HG03108 (cell line): Measurements from ENCODE around the gene AMOTL1.

ENCODE experiments used
- ATAC-seq: cut with Tn5 transposase; IDR thresholded peaks from one replicate; pipeline ENCODE4 v1.9.1; 2021; ENCODE audit warnings: moderate library complexity; ENCODE audit not compliant: unreplicated experiment

AMOTL1 gene

GRCh38 chr11:94742665-94743064 is 25.5 kb upstream of the AMOTL1 start:
- no peak for ATAC-seq

- ATAC-seq: no peak
Measured at GRCh38 chr11:94746721-94747120, 21.4 kb upstream of the AMOTL1 start.

DNA sequence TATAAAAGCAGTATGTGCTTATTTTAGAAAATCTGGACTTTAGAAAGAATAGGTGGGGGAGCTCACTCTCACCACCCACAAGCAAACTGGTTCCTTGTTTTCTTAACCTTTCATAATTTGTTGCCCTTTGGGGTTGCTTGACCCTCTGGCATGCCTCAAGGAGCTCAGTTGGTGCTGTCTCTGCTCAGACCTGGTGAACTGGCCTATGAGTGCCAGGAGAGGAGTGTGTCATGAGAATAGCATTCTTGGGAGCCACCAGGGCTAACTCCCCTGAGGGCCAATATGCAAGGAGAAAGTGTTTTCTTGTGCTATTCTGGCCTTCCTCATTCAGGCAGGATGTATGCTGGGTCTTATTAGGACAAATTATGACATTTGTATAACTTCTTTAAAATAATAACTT is 21.0 kb upstream of the AMOTL1 start:
- no peak for ATAC-seq

DNA sequence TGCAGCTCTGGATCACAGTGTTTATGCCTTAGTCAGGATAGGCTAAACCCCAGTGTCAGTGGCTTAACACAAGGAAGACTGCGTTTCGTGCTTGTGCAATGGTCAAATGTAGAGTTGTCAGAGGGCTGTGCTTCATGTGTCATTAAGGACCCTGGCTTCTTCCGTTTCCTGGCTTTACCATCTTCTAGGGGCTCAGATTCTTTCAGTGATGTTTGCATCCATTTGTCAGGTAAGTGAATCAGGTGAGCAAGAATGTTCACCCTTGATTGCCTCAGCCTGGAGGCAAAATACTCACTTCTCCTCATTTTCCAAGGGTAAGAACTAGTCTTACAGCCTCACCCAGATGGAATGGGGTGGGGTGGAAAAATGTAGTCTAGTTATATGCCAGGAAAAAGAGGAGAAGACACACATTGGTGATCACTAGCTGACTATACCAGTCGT is 20.5 kb upstream of the AMOTL1 start:
- ATAC-seq: no peak

- ATAC-seq: no peak
Measured at GRCh38 chr11:94749369-94749768, 18.8 kb upstream of the AMOTL1 start.

DNA sequence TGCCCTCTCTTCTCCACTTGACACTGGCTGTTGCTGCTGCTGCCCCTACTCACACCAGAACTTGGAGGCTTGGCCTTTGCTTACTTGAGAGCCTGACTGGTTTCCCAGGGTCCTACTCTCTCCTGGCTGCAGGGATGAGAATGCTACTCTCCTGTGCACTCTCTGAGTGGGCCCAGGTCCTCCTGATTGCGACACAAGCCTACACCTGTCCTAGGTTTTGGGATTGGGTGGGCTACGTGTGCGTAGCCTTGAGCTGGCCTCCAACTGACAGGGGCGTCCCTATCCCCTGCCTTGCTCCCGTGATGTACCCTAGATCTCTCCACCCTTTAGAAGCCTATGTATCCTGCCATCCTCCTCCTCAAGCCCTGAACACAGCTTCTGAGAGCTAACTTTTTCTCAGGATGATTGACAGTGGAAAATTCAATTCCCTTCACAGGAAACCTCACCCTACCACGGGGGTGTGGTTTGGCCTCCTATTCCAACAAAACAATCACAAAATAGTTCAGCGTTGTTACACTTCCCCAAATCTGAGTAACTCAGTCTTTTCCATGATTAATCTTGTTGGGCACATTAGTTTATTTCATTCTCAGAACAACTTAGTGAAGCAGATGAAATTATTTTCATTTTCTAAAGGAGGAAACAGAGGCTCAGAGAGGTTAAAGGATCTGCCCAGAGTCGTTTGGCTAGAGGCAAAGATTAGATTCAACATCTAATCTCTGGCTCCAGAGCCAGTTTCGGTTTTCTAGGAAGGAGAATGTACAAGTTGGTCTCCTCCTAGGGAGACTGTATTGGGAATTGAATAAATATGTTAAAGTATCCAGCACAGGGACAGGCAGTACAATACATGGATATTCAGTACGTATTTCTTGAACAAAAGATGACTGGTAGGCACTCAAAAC is 17.6 kb upstream of the AMOTL1 start:
- ATAC-seq: no peak

- ATAC-seq: no peak
Measured at GRCh38 chr11:94751218-94751609, 16.9 kb upstream of the AMOTL1 start.

DNA sequence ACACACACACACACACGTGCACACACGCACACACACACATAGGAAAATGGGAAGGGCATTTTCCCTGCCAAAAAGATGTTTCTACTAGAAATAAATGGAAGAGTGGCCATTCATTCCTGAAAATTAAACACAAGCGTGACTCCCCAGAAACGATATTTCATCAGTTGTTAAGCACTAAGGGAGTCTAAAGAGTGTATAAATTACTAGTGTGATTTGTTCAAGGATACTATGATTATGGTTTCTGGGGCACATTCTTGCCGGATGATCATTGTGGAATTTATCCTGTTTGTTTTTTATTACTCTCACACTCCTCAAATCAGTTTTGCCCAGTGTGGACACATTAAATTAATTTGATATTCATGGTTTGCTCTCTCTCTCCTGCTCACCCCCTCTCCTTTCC is 16.4 kb upstream of the AMOTL1 start:
- ATAC-seq: no peak

DNA sequence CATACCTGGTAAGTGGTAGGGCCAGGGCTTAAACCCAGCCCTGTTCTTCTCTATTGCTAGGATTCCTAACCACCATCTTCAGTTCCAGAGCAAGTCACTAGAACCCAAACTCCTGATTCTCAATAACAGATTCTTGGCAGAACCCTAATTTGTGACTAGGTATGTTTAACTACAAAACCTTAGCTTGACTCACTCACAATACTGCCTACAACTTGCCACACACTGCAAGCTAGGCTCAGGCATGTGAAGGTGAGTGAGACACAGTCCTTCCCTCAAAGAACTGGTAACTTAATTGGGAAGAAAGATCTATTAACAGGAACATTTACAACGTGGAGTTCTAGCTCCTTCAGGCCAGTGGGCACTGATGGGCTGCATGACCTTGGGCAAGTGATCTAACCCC is 14.5 kb upstream of the AMOTL1 start:
- no peak for ATAC-seq

- no peak for ATAC-seq
Measured at GRCh38 chr11:94754335-94754734, 13.8 kb upstream of the AMOTL1 start.

DNA sequence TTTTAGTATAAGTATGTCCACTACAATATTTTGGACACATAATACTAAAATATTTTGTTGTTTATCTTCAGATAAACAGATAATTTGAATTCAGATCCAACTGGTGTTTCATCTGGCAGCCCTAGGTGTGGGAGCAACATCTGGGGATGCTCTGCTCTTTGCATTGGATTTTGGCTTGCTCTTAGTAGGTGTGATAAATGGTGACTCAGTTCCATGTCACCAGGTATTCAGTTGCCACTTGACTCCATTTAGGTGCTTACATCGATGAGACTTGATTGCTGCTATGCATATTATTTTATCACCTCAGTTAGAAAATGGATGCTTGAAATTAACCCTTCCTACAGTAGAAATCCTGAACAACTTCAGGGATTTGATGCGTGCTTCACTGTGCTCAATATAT is 13.3 kb upstream of the AMOTL1 start:
- ATAC-seq: no peak

GRCh38 chr11:94755494-94755893 is 12.7 kb upstream of the AMOTL1 start:
- ATAC-seq: no peak

DNA sequence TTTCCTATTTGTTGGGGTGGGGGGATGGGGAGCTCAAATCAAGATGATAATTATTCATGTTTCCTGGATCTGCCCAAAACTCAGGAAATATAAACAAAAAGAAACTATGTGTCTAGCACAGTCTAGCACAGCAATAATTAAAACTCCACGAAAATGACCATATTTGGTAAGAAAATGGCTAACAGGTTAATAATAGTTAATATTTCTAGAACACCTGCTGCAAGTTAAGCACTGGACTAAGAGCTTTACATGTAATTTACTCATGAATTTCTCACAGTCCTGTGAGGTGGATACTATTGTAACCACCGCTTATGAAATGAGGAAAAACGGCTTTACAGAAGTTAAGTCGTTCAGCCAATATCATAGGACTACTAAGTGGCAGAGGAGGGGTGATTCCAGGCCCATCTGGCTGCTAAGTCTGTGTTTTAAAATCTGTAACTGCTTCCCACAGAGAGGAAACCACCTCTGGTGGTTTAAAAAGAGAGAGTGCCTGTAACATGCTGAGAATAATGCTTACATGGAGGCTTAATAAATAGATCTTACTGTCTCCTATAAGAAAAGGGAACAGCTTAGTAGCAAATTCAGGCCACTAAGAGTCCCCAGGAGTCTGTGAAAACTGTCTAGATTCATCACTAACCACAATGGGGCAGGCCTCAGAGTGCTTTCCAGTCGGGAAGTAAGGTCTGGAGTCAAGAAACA is 11.0 kb upstream of the AMOTL1 start:
- no peak for ATAC-seq

GRCh38 chr11:94758666-94759065 is 9.5 kb upstream of the AMOTL1 start:
- ATAC-seq: no peak

DNA sequence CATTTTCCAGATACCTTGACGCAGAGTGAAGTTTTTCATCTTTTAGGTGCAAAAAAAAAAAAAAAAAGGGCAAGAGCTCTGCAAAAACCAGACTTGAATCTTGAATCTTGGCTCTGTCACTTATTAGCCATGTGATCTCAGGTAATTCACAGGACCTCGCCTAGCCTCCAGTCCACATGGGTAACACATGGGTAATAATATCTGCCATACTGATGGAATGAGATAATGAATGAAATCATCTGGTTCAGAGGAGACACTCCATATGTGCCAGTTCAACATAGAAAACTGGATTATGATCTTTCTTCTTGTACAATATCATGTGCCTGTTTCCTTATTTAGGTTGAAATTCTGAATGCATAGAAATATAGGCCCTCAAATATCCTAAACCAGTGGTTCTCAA is 8.6 kb upstream of the AMOTL1 start:
- ATAC-seq: no peak

- ATAC-seq: no peak
Measured at GRCh38 chr11:94760296-94760695, 7.9 kb upstream of the AMOTL1 start.

DNA sequence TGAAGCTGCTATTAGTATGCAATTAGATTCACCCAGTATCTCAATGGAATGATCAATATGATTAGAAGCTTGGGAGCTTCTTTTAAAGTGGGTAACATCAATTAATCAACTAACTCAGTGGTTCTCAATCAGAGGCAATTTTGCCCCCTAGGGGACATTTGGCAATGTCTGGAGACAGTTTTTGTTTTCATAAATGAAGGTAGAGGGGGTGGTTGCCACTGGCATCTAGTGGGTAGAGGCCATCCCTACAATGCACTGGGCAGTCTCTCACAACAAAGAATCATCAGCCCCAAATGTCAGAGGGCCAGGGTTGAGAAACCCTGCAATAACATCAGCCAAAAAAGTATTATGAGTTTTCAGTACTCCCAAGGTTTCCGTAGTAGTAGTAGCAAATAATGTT is 5.9 kb upstream of the AMOTL1 start:
- ATAC-seq: no peak

GRCh38 chr11:94762995-94763394 is 5.2 kb upstream of the AMOTL1 start:
- no peak for ATAC-seq

- no peak for ATAC-seq
Measured at GRCh38 chr11:94766713-94767206, 1.4 kb upstream of the AMOTL1 start.

DNA sequence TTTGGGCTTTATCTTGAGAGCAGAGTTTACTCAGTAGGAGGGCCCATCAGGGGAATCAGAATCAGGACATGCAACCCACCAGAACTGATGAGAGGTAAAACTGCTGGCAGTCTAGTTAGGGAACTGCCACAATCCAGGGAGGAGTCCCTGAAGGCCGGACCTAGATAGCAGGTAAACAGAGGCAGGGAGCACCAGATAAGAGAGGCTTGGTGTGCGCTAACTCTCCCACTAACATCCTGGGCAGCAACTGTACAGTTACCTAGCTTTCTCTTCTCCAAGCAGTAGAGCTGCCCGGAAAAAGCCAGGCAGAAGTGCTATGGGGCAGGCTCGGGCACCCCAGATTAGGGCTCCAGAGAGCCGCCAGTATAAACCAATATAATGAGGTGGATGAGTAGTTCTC is 865 bp upstream of the AMOTL1 start:
- ATAC-seq: no peak

GRCh38 chr11:94768602-94769541 is 716 bp downstream of the AMOTL1 start:
- ATAC-seq: no peak
